ENCODE data around the gene SCGB1A1.

SCGB1A1 gene

GRCh38 chr11:62433904-62434276, 15.1 kb downstream of the SCGB1A1 start:
- no peaks in the 10 kb centered on the region for H3K36me3 ChIP-seq (ENCODE audit: insufficient read depth, insufficient read length, low read length)
- DNase-seq (ENCODE audit: low read depth, low spot score) = no peak
- TF ChIP-seq ZNF274 (IDR thresholded peaks at IDR 0.05; ENCODE audit: low read depth, low read length) = no peak
- no peak for TF ChIP-seq SUZ12 (IDR thresholded peaks at IDR 0.05; ENCODE audit: extremely low read depth, insufficient read depth, insufficient read length)
- no peak for TF ChIP-seq YY1 (IDR thresholded peaks at IDR 0.05; ENCODE audit: insufficient read depth, insufficient read length)
- no peak overlapping the region for H3K4me3 ChIP-seq (ENCODE audit: insufficient read length, low read depth)
- H3K4me1 ChIP-seq (ENCODE audit: insufficient read depth, insufficient read length) = peaks cover 4% of the 10 kb centered on the region
- no peaks in the 10 kb centered on the region for H3K27me3 ChIP-seq (ENCODE audit: insufficient read depth, insufficient read length)
- H3K9ac ChIP-seq (ENCODE audit: insufficient read length, low read depth) = no peak overlapping the region
- H3K9me3 ChIP-seq (ENCODE audit: insufficient read depth, low read length) = no peaks in the 10 kb centered on the region

GRCh38 chr11:62435846-62436660, 17.2 kb downstream of the SCGB1A1 start:
- Histone ChIP-seq H3K9ac (ENCODE audit: insufficient read length, low read depth) (no peak overlapping the region), H3K27me3 (ENCODE audit: insufficient read depth, insufficient read length) (no peaks in the 10 kb centered on the region), H3K9me3 (ENCODE audit: insufficient read depth, low read length) (no peaks in the 10 kb centered on the region), H3K36me3 (ENCODE audit: insufficient read depth, insufficient read length, low read length) (no peaks in the 10 kb centered on the region), H3K4me3 (ENCODE audit: insufficient read length, low read depth) (no peak overlapping the region), H3K4me1 (ENCODE audit: insufficient read depth, insufficient read length) (peaks cover 6% of the 10 kb centered on the region)
- no peak for DNase-seq (ENCODE audit: low read depth, low spot score)
- no peak for TF ChIP-seq ZNF274 (IDR thresholded peaks at IDR 0.05; ENCODE audit: low read depth, low read length)
- TF ChIP-seq YY1 (IDR thresholded peaks at IDR 0.05; ENCODE audit: insufficient read depth, insufficient read length) = no peak
- TF ChIP-seq SUZ12 (IDR thresholded peaks at IDR 0.05; ENCODE audit: extremely low read depth, insufficient read depth, insufficient read length) = no peak

- DNase-seq (ENCODE audit: low read depth, low spot score) = no peak
- Histone ChIP-seq H3K36me3 (ENCODE audit: insufficient read depth, insufficient read length, low read length) (no peaks in the 10 kb centered on the region), H3K4me1 (ENCODE audit: insufficient read depth, insufficient read length) (peaks cover 6% of the 10 kb centered on the region), H3K9me3 (ENCODE audit: insufficient read depth, low read length) (no peaks in the 10 kb centered on the region), H3K9ac (ENCODE audit: insufficient read length, low read depth) (no peak overlapping the region), H3K4me3 (ENCODE audit: insufficient read length, low read depth) (no peak overlapping the region), H3K27me3 (ENCODE audit: insufficient read depth, insufficient read length) (no peaks in the 10 kb centered on the region)
- TF ChIP-seq YY1 (IDR thresholded peaks at IDR 0.05; ENCODE audit: insufficient read depth, insufficient read length) (no peak), SUZ12 (IDR thresholded peaks at IDR 0.05; ENCODE audit: extremely low read depth, insufficient read depth, insufficient read length) (no peak), ZNF274 (IDR thresholded peaks at IDR 0.05; ENCODE audit: low read depth, low read length) (no peak)
Measured at GRCh38 chr11:62437616-62438015, 18.8 kb downstream of the SCGB1A1 start.

- Histone ChIP-seq H3K27me3 (ENCODE audit: insufficient read depth, insufficient read length) (no peaks in the 10 kb centered on the region), H3K4me1 (ENCODE audit: insufficient read depth, insufficient read length) (peaks cover 6% of the 10 kb centered on the region), H3K36me3 (ENCODE audit: insufficient read depth, insufficient read length, low read length) (no peaks in the 10 kb centered on the region), H3K9ac (ENCODE audit: insufficient read length, low read depth) (no peak overlapping the region), H3K4me3 (ENCODE audit: insufficient read length, low read depth) (no peak overlapping the region), H3K9me3 (ENCODE audit: insufficient read depth, low read length) (no peaks in the 10 kb centered on the region)
- DNase-seq (ENCODE audit: low read depth, low spot score) = no peak
- no peak for TF ChIP-seq SUZ12 (IDR thresholded peaks at IDR 0.05; ENCODE audit: extremely low read depth, insufficient read depth, insufficient read length)
- TF ChIP-seq ZNF274 (IDR thresholded peaks at IDR 0.05; ENCODE audit: low read depth, low read length) = no peak
- TF ChIP-seq YY1 (IDR thresholded peaks at IDR 0.05; ENCODE audit: insufficient read depth, insufficient read length) = no peak
Measured at GRCh38 chr11:62438641-62439040, 19.8 kb downstream of the SCGB1A1 start.

GRCh38 chr11:62439785-62440602, 21.2 kb downstream of the SCGB1A1 start:
- TF ChIP-seq ZNF274 (IDR thresholded peaks at IDR 0.05; ENCODE audit: low read depth, low read length) (no peak), YY1 (IDR thresholded peaks at IDR 0.05; ENCODE audit: insufficient read depth, insufficient read length) (no peak), SUZ12 (IDR thresholded peaks at IDR 0.05; ENCODE audit: extremely low read depth, insufficient read depth, insufficient read length) (no peak)
- DNase-seq (ENCODE audit: low read depth, low spot score) = no peak
- Histone ChIP-seq H3K4me3 (ENCODE audit: insufficient read length, low read depth) (no peak overlapping the region), H3K9me3 (ENCODE audit: insufficient read depth, low read length) (no peaks in the 10 kb centered on the region), H3K27me3 (ENCODE audit: insufficient read depth, insufficient read length) (no peaks in the 10 kb centered on the region), H3K4me1 (ENCODE audit: insufficient read depth, insufficient read length) (peaks cover 5% of the 10 kb centered on the region), H3K9ac (ENCODE audit: insufficient read length, low read depth) (no peak overlapping the region), H3K36me3 (ENCODE audit: insufficient read depth, insufficient read length, low read length) (no peaks in the 10 kb centered on the region)

GRCh38 chr11:62443390-62444235, 24.8 kb downstream of the SCGB1A1 start:
- Histone ChIP-seq H3K4me3 (ENCODE audit: insufficient read length, low read depth) (no peak overlapping the region), H3K9ac (ENCODE audit: insufficient read length, low read depth) (no peak overlapping the region), H3K27me3 (ENCODE audit: insufficient read depth, insufficient read length) (peaks cover 8% of the 10 kb centered on the region), H3K4me1 (ENCODE audit: insufficient read depth, insufficient read length) (peaks cover 5% of the 10 kb centered on the region), H3K9me3 (ENCODE audit: insufficient read depth, low read length) (no peaks in the 10 kb centered on the region), H3K36me3 (ENCODE audit: insufficient read depth, insufficient read length, low read length) (no peaks in the 10 kb centered on the region)
- TF ChIP-seq ZNF274 (IDR thresholded peaks at IDR 0.05; ENCODE audit: low read depth, low read length) = no peak
- DNase-seq (ENCODE audit: low read depth, low spot score) = no peak
